Measurements from ENCODE around the gene ANKRD17. TPM values are rescaled to one million over a fixed set of nuclear protein-coding genes. Genes with fewer than 3 reads are reported as not detected.

ANKRD17 gene
- polyA plus RNA-seq, 4 donors = 56.0 to 82.0 (median 78.5) TPM

DNA sequence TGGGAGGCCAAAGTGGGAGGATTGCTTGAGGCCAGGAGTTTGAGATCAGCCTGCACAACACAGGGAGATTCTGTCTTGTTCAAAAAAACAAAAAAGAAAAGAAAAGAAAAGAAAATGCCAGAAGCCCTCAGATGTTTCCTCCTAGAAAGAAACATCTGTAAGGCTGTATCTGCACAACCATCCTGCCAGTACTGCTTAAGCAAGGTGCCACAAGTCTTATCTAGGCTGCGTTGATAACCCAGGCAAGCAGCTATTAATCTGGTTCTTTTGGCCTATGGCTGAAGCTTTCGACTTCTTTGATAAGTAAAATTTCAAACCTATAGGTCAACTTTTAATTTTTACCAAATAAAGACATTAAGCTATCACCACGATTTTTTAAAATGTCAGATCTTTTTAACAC, 192.2 kb downstream of the ANKRD17 start:
- DNase-seq (ENCODE audit: low read depth in 4 of 4, low spot score in 2 of 4) = no peak

DNA sequence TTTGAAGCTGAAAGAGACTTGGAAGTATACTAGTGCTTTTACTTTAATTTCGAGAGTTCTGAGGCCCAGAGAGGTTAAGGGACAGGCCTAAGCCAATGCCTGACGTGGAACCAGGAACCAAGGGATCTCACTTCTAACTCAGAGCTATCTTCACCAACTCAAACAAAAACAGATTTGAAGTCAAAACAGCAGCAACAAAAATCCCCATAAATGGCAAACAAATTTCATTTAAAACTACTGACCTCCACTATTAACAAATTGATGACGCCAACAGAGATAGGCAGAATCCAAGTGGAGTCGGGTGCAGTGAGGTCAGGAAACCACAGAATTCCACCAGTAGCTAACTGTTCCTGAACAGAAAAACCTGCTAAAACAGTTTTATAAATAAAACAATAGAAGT, 194.1 kb downstream of the ANKRD17 start:
- DNase-seq (ENCODE audit: low read depth in 4 of 4, low spot score in 2 of 4) = no peak

DNA sequence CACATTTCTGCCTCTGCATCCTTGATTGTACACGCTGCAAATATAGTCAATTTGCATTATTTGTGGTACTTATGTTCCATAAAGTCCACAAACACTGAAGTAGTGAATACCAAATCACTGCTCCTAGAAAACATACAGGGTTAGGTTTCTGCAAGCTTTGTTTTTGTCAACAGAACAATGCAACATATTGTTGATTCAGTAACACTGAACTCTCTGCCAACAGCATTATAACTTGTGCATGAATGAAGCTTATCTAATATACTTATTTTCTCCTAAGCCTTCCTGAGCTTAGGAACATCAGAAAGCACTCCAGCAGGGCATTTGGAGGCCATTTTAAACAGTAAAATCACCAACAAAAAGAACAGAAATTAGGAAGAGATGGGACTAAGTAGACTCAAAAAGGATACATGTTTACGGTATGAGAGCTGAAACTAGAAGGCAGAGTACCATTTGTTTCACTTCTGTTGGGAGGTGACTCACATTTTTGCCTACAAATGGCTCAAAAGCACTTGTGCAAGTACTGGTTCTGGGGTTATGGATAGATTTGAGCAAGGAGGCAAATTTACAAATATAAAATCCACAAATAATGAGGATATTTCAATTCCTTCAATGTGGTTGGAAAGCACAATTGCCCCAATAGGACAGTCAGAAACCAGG, 203.2 kb downstream of the ANKRD17 start:
- no peak for DNase-seq (ENCODE audit: low read depth in 4 of 4, low spot score in 2 of 4)

GRCh38 chr4:73053974-73054480, 204.6 kb downstream of the ANKRD17 start:
- DNase-seq (ENCODE audit: low read depth in 4 of 4, low spot score in 2 of 4) = no peak

DNA sequence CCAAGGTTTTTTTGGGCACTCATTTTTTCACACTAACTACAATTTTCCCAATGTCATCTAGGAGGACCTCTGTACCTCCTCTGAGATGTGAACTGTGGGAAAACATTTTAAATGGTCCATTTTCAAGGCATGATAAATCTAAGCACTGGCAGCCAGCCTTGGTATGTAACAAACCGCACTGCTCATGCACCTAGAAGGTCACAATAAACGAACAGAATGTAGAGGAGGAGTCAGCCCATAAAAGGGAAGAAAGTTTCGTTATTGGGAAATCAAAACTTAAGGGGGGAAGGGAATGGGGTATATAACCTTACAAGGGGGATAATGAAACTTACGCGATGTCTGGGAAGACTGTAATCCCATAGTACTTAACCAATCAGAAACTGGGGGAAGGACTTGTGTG, 205.5 kb downstream of the ANKRD17 start:
- no peak for DNase-seq (ENCODE audit: low read depth in 4 of 4, low spot score in 2 of 4)

GRCh38 chr4:73051625-73052024, 207.0 kb downstream of the ANKRD17 start:
- no peak for DNase-seq (ENCODE audit: low read depth in 4 of 4, low spot score in 2 of 4)

GRCh38 chr4:73045879-73046278, 212.7 kb downstream of the ANKRD17 start:
- no peak for DNase-seq (ENCODE audit: low read depth in 4 of 4, low spot score in 2 of 4)

DNA sequence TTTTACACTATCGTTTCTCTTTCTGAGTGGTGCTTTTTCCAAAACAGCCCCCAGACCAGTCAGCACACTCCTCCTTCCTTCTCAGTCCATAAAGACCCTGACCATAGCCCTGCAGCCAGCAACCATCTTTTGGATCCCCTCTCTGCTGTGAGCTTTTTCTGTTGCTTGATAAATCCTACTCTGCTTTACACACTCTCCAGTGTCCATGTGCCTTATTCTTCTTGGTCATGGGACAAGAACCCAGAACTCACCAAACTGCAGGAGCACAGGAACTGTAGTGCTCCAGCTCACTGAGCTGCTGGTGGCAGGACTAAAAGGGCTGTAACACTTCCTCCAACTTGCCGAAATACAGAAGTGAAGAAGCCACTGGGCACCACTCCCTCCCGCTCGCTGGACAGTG, 221.5 kb downstream of the ANKRD17 start:
- no peak for DNase-seq (ENCODE audit: low read depth in 4 of 4, low spot score in 2 of 4)

DNA sequence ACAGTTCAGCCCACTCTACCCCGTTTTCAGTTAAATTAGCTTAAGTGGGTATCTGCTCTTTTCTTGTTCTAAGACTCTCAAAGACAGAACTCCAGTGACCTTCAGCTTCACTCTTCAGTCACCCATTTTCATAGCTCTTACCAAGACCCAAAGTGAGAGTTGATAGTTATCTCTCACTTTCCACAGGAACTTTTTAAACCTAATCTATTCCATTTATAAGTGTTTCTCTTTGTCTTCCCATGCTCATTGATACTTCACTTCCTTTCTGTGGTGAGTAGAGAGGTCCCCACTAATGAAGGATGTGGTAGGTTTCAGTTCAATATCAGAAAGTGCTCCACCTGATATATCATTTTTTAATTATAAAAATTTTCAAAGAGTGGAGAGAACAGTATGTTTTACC, 222.5 kb downstream of the ANKRD17 start:
- DNase-seq (ENCODE audit: low read depth in 4 of 4, low spot score in 2 of 4) = no peak

- no peak for DNase-seq (ENCODE audit: low read depth in 4 of 4, low spot score in 2 of 4)
Measured at GRCh38 chr4:73034896-73035295, 223.7 kb downstream of the ANKRD17 start.

GRCh38 chr4:73028621-73029020, 230.0 kb downstream of the ANKRD17 start:
- DNase-seq (ENCODE audit: low read depth in 4 of 4, low spot score in 2 of 4) = no peak

Other genes starting within 250 kb of the ANKRD17 start
- 10 to 100 TPM; 15.9 to 21.0 (median 17.5) TPM for gene COX18, start 189.1 kb downstream of the ANKRD17 start, polyA plus RNA-seq (ENCODE audit: insufficient read length in 4 of 4)
- gene ALB, start 145.5 kb upstream of the ANKRD17 start, polyA plus RNA-seq (ENCODE audit: insufficient read length in 4 of 4) = 1,000 to 10,000 TPM in 1 of 4 donors, 1 to 10 TPM in 3; 1.4 to 1,495 (median 3.2) TPM
- 1,000 to 10,000 TPM in 1 of 4 donors, 100 to 1,000 TPM in 3; 595 to 1,085 (median 914) TPM for gene AFP, start 177.4 kb upstream of the ANKRD17 start, polyA plus RNA-seq (ENCODE audit: insufficient read length in 4 of 4)
- gene AFM, start 222.9 kb upstream of the ANKRD17 start, polyA plus RNA-seq (ENCODE audit: insufficient read length in 4 of 4) = 10 to 100 TPM in 3 of 4 donors, 1 to 10 TPM in 1; 9.2 to 20.8 (median 13.3) TPM

Measured in left renal cortex interstitium (tissue), 4 donors.